GM21723 (cell line): Measurements from ENCODE around the gene DNAH10.

Experiments used
- ATAC-seq: cut with Tn5 transposase; IDR thresholded peaks from one replicate; pipeline ENCODE4 v1.9.1; 2021; ENCODE audit warnings: mild to moderate bottlenecking, moderate library complexity; ENCODE audit not compliant: unreplicated experiment

The DNAH10 gene

DNA sequence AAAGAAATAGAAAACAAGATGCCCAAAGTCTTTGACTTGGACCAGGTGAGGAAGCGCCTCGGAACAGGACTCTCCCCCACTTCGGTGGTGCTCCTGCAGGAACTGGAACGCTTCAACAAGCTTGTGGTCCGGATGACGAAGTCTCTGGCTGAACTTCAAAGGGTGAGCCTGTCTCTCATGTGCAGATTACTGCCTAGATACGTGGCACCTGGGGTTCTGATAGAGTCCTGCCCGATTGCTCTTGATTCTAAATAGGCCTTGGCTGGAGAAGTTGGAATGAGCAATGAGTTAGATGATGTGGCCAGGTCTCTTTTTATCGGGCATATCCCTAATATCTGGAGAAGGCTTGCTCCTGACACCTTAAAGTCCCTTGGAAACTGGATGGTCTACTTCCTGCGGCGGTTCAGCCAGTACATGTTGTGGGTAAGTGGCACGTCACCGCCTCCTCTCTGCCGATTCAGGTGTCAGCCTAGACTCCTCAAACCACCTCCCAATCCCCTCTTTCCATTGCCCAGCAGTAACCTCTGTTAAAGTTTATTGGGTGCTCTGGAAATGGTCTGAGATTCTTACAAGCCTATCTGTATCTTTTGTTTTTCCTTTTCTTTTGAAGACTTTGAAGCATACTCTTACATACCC, 169.7 kb downstream of the DNAH10 start:
- ATAC-seq, result no peak

DNA sequence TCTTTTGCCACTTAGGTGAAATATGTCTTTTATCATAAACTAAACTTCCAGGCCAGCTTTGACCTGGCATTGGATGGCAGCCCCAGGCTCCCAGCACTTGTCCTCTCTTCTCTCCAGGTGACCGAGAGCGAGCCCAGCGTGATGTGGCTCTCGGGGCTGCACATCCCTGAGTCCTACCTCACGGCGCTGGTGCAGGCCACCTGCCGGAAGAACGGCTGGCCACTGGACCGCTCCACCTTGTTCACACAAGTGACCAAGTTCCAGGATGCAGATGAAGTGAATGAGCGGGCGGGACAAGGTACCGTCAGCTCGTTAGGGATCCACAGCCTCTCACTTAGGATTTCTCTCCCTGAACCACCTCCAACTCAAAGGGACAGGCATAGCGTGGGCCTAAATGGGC, 171.1 kb downstream of the DNAH10 start:
- no peak for ATAC-seq

DNA sequence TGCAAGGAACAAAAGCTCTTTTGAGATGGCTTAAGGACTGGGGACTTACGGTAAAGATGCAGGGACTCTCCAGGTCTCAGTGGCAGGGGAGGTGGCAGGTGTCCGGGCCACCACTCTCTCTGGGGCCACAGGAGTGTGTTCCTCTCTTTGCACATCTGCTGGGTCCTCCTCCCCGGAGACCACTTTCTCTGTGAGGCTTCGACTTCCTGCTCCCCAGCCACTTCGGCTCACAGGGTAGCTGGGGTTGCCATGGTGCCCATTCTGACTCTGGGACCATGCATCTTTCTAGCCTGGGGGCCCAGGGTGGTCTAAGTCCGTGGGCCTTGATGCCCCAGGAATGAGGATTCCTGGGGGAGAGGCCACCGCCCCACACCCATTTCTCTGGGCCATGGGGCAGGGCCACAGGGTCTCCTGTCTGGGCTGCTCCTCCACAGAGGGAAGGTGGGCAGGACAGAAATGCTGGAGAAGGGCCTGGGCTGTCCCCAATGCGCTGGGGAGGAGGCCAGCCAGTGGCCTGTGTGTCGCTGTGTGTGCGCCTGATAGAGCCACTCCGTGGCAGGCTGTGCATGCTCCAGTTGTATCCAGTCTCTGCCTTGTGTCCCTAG, 172.0 kb downstream of the DNAH10 start:
- ATAC-seq, result no peak

DNA sequence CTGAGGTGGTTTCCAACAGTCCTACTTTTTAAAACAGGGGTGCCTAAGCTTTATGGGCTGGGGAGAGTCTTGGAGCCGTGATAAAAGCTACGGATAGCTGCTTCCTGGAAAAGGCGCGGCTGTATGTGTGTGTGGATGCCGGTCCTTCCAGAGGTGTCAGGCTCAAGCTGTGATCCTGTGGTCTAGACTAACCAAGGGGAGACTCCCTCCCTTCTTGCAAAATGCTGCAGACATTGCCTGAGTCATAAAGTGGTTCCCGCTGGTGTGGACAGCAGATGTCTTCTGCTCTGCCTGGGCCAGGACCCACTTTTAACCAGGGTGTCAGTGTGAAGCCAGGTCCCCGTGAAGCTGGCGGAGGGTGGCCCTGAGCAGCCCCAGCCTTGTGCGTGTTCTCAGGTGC, 172.7 kb downstream of the DNAH10 start:
- ATAC-seq, result no peak

DNA sequence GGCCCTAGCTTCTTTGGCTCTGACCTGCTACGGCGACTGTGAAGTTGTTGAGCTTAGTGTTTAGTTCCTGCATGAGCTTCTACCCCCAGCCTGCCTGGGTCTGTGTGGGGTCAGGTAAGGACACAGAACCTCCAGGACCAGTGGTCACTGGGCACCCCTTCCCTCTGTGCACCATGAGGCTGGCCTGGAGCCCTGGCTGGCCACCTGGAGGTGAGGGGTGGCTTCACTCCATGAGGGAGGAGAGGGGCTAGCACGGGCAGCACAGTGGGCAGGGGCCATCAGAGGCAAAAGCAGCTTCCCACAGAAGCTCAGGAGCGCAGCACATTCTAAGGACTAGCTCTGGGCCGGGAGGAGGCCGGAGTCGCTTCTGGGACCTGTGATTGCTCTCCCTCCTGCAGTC, 173.9 kb downstream of the DNAH10 start:
- no peak for ATAC-seq

DNA sequence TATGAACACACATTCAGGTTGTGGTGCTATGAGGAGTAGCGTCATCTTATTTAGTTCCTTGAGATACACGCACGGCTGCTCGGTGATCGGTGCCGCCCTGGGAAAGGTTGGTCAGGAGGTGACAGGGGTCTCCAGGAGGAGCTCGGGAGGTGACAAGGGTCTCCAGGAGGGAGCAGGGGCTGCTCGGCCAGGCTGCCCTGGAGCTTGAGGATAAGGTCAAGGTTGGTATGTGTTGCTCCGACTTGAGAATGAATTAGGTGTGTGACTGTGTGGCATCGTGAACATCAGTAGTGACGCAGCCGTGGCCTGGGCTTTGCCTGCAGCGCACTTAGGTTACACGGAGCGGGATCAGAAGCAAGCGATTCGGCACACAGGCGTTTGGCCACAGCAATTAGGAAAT, 174.4 kb downstream of the DNAH10 start:
- no peak for ATAC-seq

DNA sequence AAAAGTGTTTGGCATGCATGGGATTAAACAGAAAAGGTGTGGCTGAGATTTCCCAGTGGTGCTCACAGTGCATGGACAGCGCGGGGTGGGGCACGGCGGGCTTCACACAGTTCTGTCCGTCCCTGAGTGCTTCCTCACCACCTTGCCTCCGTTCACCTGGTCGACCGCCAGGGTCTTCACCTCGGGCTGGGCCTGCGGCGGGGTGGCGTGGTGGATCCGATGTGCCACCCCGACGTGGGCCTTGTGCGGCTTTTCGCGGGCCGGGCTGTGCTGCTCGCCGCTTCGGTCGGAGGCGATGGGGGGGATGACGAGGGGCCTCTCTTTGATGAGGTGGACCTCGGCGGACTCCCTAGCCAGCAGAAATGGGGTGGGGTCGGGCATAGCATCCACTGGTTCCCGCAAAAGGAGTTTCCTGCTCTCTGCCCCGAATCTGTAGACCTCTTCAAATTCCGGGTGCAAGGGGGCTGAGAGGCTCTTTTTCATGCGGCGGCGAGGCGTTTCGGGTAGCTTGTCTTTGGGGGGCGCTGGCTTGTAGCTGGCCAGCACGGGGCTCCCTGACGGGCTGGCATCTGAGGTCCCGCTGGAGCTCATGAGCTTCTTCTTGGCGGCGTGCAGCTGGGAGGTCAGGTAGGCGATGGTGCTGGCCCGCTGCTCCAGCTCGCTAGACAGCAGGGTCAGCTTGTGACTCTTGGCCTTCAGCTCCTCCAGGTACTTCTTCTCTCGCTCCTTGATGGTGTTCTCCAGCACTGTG, 175.0 kb downstream of the DNAH10 start:
- no peak for ATAC-seq

DNA sequence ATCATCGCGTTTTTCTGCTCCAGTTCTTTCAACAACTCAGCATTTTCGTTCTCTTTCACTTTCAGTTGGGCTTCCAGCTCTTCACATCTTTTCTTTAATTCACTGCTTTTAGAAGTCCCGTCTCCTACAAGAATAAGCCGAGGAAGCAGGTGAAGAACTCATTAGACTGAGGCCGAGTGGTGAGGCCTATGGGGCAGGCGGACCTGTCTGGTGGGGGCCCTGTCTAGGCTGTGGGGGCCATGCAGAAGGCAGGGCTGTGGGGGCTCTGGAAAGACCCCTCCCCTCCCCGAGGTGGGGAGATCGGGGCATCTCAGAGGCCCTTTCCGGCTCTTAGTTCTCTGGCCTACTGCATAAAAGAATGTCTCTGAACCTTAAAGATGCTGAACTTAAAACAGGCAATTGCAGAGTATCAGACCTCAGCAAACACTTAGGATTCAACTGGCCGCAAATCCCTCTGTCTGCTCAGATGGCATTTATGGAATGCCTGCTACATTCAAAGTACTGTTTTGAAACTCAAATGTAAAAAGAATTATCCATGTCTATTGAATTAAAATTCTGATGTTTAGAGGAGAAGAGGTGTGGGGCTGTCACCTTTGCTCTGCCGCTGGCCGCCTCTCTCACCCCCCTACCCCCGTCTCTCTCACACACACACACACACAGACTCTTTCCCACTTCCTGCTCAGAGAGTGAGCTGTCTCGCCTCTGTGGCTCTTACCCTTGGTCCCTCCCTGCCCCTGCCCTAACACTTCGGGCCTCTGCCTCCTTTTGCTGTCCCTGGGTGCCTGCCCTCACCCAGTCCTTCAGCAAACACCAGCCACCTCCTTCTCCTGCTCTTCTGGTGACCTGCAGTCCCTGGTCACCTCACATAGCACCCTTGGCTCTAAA, 175.8 kb downstream of the DNAH10 start:
- no peak for ATAC-seq

DNA sequence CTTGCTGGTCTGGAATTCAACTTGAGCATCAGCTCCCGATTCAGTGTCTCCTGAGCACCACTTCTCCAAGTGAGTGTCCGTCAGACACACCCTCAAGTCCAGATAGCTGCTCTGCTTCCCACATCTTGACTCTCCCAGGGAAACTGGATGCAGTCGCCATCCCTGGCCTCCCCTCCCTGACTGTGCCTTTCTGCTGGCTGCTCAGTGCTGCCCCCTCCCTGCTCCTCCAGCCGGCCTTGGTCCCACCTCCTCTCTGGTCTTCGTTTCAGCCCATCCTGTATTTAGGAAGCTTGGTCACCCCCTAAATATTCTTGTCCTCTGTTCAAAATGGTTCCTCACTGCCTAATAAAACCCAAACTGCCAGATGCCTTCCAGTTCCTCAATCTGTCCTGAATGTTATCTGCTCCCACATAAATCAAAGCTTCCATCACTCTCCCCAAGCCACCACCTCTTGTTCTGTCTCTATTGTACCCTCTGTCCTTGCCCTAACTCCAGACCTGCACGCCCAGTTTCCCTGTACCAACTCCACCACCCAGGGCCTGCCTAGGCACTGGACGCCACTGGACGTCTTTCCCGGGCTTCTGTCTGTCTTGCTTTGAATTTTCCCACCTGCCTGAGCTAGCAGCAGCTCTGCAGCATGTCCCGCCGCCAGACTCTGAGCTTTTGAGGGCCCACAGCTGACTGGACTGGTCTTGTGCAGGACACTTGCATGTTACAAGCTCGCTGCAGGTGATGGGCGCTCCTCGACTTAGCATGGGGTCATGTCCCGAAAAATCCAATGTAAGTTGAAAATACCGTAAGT, 176.8 kb downstream of the DNAH10 start:
- no peak for ATAC-seq

DNA sequence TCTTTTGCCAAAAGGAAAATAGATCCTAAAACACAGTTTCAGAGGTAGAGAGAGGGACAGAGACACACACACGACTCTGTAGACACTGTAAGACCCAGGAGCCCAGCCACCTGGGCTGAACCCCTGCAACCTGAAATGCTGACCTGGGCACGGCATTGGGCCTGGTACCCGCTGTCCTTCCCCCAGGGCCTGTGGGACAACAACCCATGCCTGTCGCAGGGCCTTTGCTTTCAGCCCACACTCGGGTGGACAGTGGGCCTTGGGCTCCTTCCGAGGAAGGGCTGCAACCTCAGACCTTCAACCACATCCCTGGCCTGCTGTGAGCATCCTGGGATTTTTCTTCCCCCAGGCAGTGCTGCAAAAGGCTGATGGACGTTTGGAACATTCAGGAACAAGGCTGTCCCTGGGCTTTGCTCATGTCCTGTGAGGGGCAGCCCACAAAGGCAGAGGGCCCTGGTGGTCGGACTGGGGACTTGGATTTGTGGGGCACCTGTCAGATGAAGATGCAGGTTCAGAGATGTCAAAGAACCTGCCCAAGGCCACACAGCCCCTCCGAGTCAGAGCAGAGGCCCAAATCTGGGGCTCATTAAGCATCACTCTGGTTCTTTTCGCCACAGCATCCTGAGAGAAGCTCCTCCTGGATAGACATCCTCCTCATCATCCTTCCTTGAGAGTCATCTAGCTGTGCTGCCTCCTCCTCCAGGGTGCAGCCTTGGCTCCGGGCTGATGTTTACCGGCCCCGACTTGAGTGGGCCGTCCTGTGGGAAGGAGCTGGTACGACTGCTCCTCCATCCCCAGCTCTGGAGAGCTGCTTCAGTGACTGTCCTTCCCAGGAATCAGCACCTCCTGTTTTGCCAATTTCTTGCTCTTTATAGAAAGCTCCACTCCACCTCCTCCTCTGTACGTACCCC, 177.9 kb downstream of the DNAH10 start:
- no peak for ATAC-seq

DNA sequence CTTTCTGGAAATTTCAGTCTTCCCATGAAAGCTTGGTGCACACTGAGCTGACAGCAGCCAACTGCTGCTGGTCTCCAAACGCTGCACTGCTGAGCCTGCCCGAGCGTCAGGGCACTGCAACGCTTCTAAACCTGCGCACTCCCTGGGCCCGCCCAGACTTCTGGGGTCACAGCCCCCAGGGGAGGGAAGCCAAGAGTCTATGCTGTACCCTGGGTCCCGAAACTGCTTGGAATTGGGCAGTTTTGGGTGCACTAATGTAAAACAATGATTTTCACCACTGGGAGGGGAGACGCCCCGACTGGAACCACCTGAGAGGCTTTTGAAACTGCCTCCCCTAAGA, 178.5 kb downstream of the DNAH10 start:
- no peak for ATAC-seq

DNA sequence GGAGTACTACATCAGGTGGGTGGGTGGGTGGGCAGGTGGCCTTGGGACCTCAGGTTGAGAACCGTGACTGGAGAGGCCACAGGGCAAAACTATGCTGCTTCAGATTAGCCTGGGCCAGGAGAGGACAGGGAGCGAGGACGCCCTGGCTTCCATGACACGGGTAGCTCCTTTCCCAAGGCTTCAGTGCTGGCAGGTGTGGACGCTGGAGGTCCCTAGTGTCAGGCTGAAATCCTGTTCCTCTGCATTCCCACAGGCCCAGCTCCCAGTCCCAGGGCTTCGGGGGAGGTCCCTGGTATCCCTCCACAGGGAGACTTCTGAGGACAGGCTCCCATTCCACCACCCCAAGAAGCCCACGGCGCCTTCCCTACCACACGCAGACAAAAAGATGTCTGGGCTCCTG, 178.9 kb downstream of the DNAH10 start:
- no peak for ATAC-seq

DNA sequence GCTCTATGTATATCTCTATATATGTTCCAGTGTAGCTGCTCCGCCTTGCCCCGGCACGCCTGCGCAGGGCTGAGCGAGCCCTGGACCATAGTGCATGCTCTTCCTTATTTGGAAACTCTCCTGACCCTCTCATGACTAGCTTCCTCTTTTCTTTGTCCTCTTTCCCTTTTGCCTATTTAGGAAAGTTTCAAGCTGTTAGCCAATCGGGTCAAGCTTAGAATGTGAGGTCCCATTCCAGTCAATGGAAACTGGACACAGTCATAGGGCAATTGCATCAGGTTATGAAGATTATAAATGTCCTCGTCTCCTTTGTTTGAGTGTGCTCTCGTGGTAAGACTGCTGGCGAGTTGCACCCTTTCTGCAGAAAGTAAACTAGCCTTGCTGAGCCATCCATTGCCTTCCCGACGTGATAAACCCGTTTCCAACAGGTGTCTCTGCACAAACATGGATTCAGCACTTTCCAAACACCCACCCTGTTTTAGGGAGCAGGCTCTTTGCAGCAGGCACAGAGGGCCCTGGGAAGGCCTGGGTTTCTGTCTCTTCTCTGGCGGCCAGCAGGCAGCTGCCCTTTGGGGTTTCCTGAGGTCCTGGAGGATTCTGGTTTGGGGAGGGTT, 179.6 kb downstream of the DNAH10 start:
- ATAC-seq, result no peak

DNA sequence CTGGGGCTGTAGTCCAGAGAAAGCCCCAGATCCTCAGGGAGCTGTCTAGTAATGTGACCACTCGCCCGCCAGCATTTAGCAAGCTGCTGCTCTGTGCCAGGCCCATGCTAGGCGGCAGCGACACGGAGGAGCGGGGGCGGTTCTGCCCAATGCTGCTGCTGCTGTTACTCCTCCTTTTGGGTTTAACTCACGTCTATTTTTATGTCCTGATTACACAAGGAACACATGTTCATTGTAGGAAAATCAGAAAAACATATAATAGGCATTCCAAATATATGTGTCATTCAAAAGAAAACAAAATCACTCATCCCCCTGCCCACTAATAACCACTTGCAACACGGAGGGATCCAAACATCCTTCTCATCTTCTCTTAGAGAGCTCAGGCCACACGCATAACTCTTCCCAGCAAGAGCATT, 180.1 kb downstream of the DNAH10 start:
- no peak for ATAC-seq

DNA sequence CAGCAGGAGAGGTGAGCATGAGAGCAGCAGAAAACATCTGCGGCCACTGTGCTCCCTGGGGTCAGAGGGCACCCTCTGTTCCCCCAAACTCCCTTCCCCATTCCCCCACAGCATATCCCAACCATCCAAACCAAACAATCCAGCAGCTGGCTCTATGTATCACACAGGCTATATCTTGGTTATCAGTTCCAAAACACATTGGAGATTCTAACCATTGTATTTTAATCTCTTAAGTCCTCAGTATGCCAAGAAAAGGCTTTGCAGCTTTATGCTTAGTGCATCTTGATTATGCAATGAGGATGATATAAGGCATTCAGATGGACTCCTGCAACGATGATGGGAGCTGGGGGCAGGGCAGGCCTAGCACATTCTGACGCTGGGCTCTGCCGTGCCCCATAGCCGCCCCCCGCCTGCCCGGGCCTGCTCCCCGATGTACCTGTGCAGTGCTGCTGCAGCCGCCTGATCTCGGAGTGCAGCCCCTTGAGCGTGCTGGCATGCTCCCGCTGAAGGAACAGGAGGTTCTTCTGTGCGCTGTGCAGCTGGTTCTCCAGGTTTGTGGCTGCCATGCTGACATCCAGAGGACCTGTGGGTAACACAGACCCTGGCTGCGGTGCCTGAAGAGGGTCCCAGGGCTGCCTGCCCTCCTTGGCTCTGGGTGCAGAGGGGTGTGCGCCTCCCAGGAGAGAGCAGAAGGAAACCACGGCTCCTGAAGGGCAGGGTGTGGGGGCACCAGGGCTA, 181.0 kb downstream of the DNAH10 start:
- ATAC-seq, result no peak

DNA sequence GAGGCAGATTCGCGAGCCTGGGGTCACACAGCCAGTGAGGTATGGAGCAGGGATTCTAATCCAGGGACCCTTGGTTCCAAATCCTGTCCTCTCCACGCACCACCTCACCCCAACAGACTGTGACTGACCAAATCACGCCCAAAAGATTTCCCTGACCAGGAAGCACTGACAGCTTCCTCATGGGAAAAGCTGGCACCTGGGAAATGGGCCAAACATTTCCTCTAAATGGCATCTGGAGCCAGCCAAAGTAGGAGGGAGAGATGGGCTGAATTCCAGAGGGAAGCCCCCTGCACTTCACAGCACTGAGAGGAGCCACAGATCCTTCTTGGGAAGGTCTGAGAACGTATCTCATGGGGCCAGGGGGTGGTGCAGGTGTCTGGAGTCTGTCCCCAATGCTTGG, 181.7 kb downstream of the DNAH10 start:
- no peak for ATAC-seq

DNA sequence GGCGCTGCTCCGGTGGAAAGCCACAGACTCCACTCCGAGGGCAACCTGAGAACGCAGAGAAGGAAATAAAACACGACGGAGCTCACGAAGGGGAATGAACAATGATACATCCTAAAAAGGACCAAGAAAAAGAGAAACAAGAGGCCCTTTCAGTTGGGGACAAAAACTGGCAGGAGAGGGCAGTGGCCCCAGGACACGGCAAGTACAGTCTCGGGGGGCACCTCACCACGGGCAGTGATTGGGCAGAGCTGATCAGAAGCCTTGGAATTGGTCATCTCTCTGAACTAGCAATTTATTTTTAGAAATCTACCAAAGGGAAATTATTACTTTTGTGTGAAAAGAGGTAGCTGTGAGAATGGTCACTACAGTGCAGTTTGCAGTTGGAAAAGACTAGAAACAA, 182.6 kb downstream of the DNAH10 start:
- no peak for ATAC-seq

DNA sequence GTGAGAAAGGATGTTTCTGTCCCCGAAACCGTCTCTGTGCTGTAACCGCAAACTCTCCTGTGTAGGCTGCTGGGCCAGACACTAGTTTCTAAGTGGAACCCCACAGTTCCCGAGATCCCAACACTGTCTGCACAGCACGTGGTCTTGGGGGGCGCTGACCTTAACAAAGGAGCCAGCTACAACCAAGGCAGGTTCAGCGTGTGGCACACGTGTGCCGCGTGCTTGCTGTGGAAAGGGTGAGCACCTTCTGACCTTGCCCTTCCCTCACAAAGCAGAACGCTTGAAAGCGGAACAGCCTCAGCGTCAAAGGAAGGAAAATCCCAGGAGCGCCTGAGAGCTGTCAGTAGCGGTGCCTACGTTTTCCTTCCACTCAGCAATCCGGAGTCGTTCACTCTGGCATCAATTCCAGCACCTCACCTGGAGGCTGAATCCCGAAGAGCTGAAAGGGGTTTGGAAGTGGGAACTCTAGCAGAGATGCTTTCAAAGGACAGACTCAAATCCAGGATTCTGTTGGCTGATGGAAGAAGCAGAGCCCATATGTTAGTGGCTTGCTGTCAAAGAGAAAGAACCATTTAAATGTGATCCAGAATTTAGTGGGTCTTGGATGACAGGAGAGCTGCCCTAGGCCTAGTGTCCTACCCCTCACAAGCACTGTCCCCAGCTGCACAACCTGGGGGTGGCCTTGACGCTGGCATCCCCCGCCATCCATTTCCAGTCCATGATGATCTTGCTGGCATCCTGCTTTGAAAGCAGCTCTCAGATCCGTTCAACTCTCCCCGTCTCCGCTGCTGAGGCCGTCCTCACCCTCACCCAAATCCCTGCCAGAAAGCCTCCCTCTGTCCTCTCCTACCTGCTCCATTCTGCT, 183.4 kb downstream of the DNAH10 start:
- ATAC-seq, result no peak
